Midbrain (tissue), 1 donor: Measurements from ENCODE around the gene ST8SIA2.
"Not testable (repeated sequence)": the region's sequence is repeated elsewhere in the genome, so short reads cannot be mapped to it uniquely, and the experiment has no call there.

ENCODE experiments used
- DNase-seq: peaks from one replicate; lab custom pipeline; 2025; lab: John Stamatoyannopoulos, UW

ST8SIA2 gene

GRCh38 chr15:92443381-92443780 is 49.7 kb downstream of the ST8SIA2 start:
- DNase-seq: no peak

GRCh38 chr15:92444631-92445030 is 51.0 kb downstream of the ST8SIA2 start:
- DNase-seq: no peak

- DNase-seq: no peak
These were observed 54.7 kb downstream of the ST8SIA2 start for GRCh38 chr15:92448370-92448769.

- DNase-seq: no peak
These were observed 55.8 kb downstream of the ST8SIA2 start for GRCh38 chr15:92449476-92449875.

- no peak for DNase-seq
These were observed 57.6 kb downstream of the ST8SIA2 start for GRCh38 chr15:92451225-92451825.

- DNase-seq: no peak
These were observed 58.5 kb downstream of the ST8SIA2 start for GRCh38 chr15:92452143-92452542.

GRCh38 chr15:92453607-92454006 is 59.9 kb downstream of the ST8SIA2 start:
- no peak for DNase-seq

GRCh38 chr15:92454555-92455105 is 60.9 kb downstream of the ST8SIA2 start:
- DNase-seq: no peak

- DNase-seq: no peak
These were observed 61.6 kb downstream of the ST8SIA2 start for GRCh38 chr15:92455271-92455670.

GRCh38 chr15:92457471-92458041 is 63.9 kb downstream of the ST8SIA2 start:
- DNase-seq: no peak

- no peak for DNase-seq
These were observed 66.3 kb downstream of the ST8SIA2 start for GRCh38 chr15:92460023-92460422.

- DNase-seq: no peak
These were observed 68.9 kb downstream of the ST8SIA2 start for GRCh38 chr15:92462424-92463125.

- DNase-seq: no peak
These were observed 69.7 kb downstream of the ST8SIA2 start for GRCh38 chr15:92463352-92463751.

- DNase-seq: no peak
These were observed 70.1 kb downstream of the ST8SIA2 start for GRCh38 chr15:92463826-92464225.

GRCh38 chr15:92466834-92467233 is 73.2 kb downstream of the ST8SIA2 start:
- no peak for DNase-seq

- no peak for DNase-seq
These were observed 73.6 kb downstream of the ST8SIA2 start for GRCh38 chr15:92467245-92467644.

GRCh38 chr15:92468991-92469390 is 75.3 kb downstream of the ST8SIA2 start:
- DNase-seq: no peak

- no peak for DNase-seq
These were observed 77.6 kb downstream of the ST8SIA2 start for GRCh38 chr15:92471288-92471687.

- DNase-seq: no peak
These were observed 80.1 kb downstream of the ST8SIA2 start for GRCh38 chr15:92473756-92474155.

- DNase-seq: not testable (repeated sequence)
These were observed 86.0 kb downstream of the ST8SIA2 start for GRCh38 chr15:92479730-92480129.

- DNase-seq: no peak
These were observed 86.7 kb downstream of the ST8SIA2 start for GRCh38 chr15:92480361-92480760.

GRCh38 chr15:92485441-92485840 is 91.8 kb downstream of the ST8SIA2 start:
- DNase-seq: no peak

GRCh38 chr15:92492551-92493115 is 99.0 kb downstream of the ST8SIA2 start:
- DNase-seq: no peak
